GM23338 (cell line): Measurements from ENCODE around the gene TTC27. TPM values are rescaled to one million over a fixed set of nuclear protein-coding genes. Genes with fewer than 3 reads are reported as not detected.

Experiments
- ATAC-seq: fragments of 200-7000 bp; cut with Tn5 transposase; 3 replicates; pipeline ENCODE4 v1.9.1; 2020
- DNase-seq: peaks from one replicate; pipeline ENCODE4 v3.0.0-alpha.2; 2015; ENCODE audit warnings: low spot score
- H2AFZ ChIP-seq: fragments of 200-600 bp; sonication (generic); 2 replicates; pipeline ENCODE4 v1.8.0; 2016; ENCODE audit warnings: antibody characterized with exemption, mild to moderate bottlenecking, moderate library complexity
- H3F3A ChIP-seq: fragments of 200-600 bp; sonication (generic); replicated peaks from 2 replicates; pipeline ENCODE4 v1.8.0; 2017; ENCODE audit warnings: antibody characterized with exemption, mixed run types, low read depth
- H3K27ac ChIP-seq: fragments of 200-600 bp; sonication (generic); 2 replicates; pipeline ENCODE4 v1.6.1; 2016; ENCODE audit warnings: low read depth
- H3K27me3 ChIP-seq: fragments of 200-600 bp; sonication (generic); 2 replicates; pipeline ENCODE4 v1.8.0; 2016; ENCODE audit warnings: mild to moderate bottlenecking, mixed run types, moderate library complexity; ENCODE audit not compliant: insufficient read depth
- H3K36me3 ChIP-seq: fragments of 200-600 bp; sonication (generic); 2 replicates; pipeline ENCODE4 v1.8.0; 2016; ENCODE audit warnings: mild to moderate bottlenecking; ENCODE audit not compliant: insufficient read depth
- H3K4me1 ChIP-seq: fragments of 200-600 bp; sonication (generic); 2 replicates; pipeline ENCODE4 v1.8.0; 2016; ENCODE audit warnings: mild to moderate bottlenecking, moderate library complexity; ENCODE audit not compliant: insufficient read depth
- H3K4me2 ChIP-seq: fragments of 200-600 bp; sonication (generic); 2 replicates; pipeline ENCODE4 v1.7.1; 2017; ENCODE audit warnings: mixed run types
- H3K4me3 ChIP-seq: fragments of 200-600 bp; sonication (generic); 2 replicates; pipeline ENCODE4 v1.6.1; 2016; ENCODE audit warnings: mixed run types
- H3K79me2 ChIP-seq: fragments of 200-600 bp; sonication (generic); replicated peaks from 2 replicates; pipeline ENCODE4 v1.8.0; 2017; ENCODE audit warnings: mild to moderate bottlenecking; ENCODE audit not compliant: insufficient read depth
- H3K9me2 ChIP-seq: fragments of 200-600 bp; sonication (generic); 2 replicates; pipeline ENCODE4 v1.8.0; 2017; ENCODE audit not compliant: insufficient read depth
- H4K20me1 ChIP-seq: fragments of 200-600 bp; sonication (generic); replicated peaks from 2 replicates; pipeline ENCODE4 v1.8.0; 2017; ENCODE audit warnings: mild to moderate bottlenecking; ENCODE audit not compliant: insufficient read depth
- H3K27ac Mint-ChIP-seq: 2 replicates; pipeline ENCODE4 v1.8.0; 2020; ENCODE audit warnings: inconsistent platforms, mild to moderate bottlenecking, moderate library complexity, mixed read lengths
- H3K27me3 Mint-ChIP-seq: 3 replicates; pipeline ENCODE4 v1.8.0; 2022; ENCODE audit warnings: low read depth, mild to moderate bottlenecking, moderate library complexity, mixed read lengths, inconsistent platforms; ENCODE audit not compliant: insufficient read depth, poor library complexity
- H3K36me3 Mint-ChIP-seq: 3 replicates; pipeline ENCODE4 v1.8.0; 2021; ENCODE audit warnings: low read depth, mild to moderate bottlenecking, inconsistent platforms, moderate library complexity, mixed read lengths
- H3K4me1 Mint-ChIP-seq: 3 replicates; pipeline ENCODE4 v1.8.0; 2020; ENCODE audit warnings: mild to moderate bottlenecking, inconsistent platforms, mixed read lengths
- H3K4me3 Mint-ChIP-seq: 3 replicates; pipeline ENCODE4 v1.8.0; 2021; ENCODE audit warnings: moderate library complexity, mild to moderate bottlenecking, inconsistent platforms, mixed read lengths
- H3K9me3 Mint-ChIP-seq: 3 replicates; pipeline ENCODE4 v1.8.0; 2020; ENCODE audit warnings: moderate library complexity, mild to moderate bottlenecking, inconsistent platforms, mixed read lengths
- CREB1 ChIP-seq: fragments of 250-450 bp; sonication (Bioruptor Pico); IDR thresholded peaks from 2 replicates; pipeline ENCODE4 v1.5.0; 2020; ENCODE audit warnings: low read depth, mild to moderate bottlenecking, moderate library complexity
- CTCF ChIP-seq, 2 experiments: fragments of 200-600 bp in 1 of 2; sonication (generic) in 1 of 2; conservative IDR thresholded peaks; 2 replicates each; pipeline versions ENCODE4 v1.5.1 to v1.6.1; 2016 to 2017; ENCODE audit warnings: antibody characterized with exemption in 2 of 2, low read depth in 2 of 2, mild to moderate bottlenecking in 2 of 2, moderate library complexity in 1 of 2
- ETS1 ChIP-seq: IDR thresholded peaks from 2 replicates; pipeline ENCODE4 v1.6.1; 2016; ENCODE audit warnings: antibody characterized with exemption
- EZH2 ChIP-seq: fragments of 200-600 bp; sonication (generic); IDR thresholded peaks from one replicate; pipeline ENCODE4 v1.8.0; 2017; ENCODE audit warnings: antibody characterized with exemption, mild to moderate bottlenecking, low read depth; ENCODE audit not compliant: unreplicated experiment
- EZH2phosphoT487 ChIP-seq: fragments of 200-600 bp; sonication (generic); IDR thresholded peaks from one replicate; pipeline ENCODE4 v1.8.1; 2018; ENCODE audit warnings: antibody characterized with exemption; ENCODE audit not compliant: unreplicated experiment
- JUNB ChIP-seq: IDR thresholded peaks from one replicate; pipeline ENCODE4 v1.6.1; 2016; ENCODE audit warnings: antibody characterized with exemption; ENCODE audit not compliant: unreplicated experiment
- NANOG ChIP-seq: IDR thresholded peaks from 2 replicates; pipeline ENCODE4 v1.6.1; 2016; ENCODE audit warnings: antibody characterized with exemption, borderline replicate concordance
- POLR2AphosphoS5 ChIP-seq: IDR thresholded peaks from 2 replicates; pipeline ENCODE4 v1.6.1; 2016; ENCODE audit warnings: antibody characterized with exemption, low read depth
- REST ChIP-seq: IDR thresholded peaks from one replicate; pipeline ENCODE4 v1.6.1; 2018; ENCODE audit warnings: antibody characterized with exemption; ENCODE audit not compliant: unreplicated experiment
- STAT1 ChIP-seq: IDR thresholded peaks from one replicate; pipeline ENCODE4 v1.6.1; 2016; ENCODE audit warnings: antibody characterized with exemption; ENCODE audit not compliant: unreplicated experiment
- ZNF114 ChIP-seq: fragments of 250-450 bp; sonication (Bioruptor Pico); IDR thresholded peaks from 2 replicates; pipeline ENCODE4 v1.5.0; 2020; ENCODE audit warnings: mild to moderate bottlenecking, moderate library complexity
- ZNF331 ChIP-seq: fragments of 250-450 bp; sonication (Bioruptor Pico); IDR thresholded peaks from 2 replicates; pipeline ENCODE4 v1.5.0; 2020; ENCODE audit warnings: low read depth, mild to moderate bottlenecking, moderate library complexity
- ZNF462 ChIP-seq: fragments of 250-450 bp; sonication (Bioruptor Pico); IDR thresholded peaks from 2 replicates; pipeline ENCODE4 v1.5.0; 2020; ENCODE audit warnings: mild to moderate bottlenecking, moderate library complexity
- polyA plus RNA-seq: library from polyadenylated mRNA; unstranded; fragments of >200 nt; fragmentation: Nextera tagmentation; extraction: Ambion mirVana; gene quantifications from 2 replicates; pipeline ENCODE4 v1.2.1, GENCODE V29; 2016
- total RNA-seq: library from RNA; depleted of rRNA; stranded (reverse); fragments of >200 nt; shearing (Covaris generic); gene quantifications from 2 replicates; pipeline ENCODE4 v1.2.3, GENCODE V29; 2014

The TTC27 gene
- total and polyA plus RNA-seq, 2 experiments from 2014 or later: 11.8 to 41.3 TPM

- no peak for TF ChIP-seq NANOG
- no peak for TF ChIP-seq EZH2
- no peak for TF ChIP-seq REST
- TF ChIP-seq EZH2phosphoT487: no peak
- TF ChIP-seq CTCF (conservative IDR thresholded peaks at IDR 0.05; ENCODE audit: low read depth in 2 of 2): no peak
- TF ChIP-seq ETS1: no peak
- no peak for TF ChIP-seq JUNB
- no peak for TF ChIP-seq ZNF114 (CRISPR knock-in tag)
- no peak for TF ChIP-seq ZNF462
- TF ChIP-seq CREB1: no peak
- TF ChIP-seq STAT1: no peak
- no peak for TF ChIP-seq POLR2AphosphoS5
- TF ChIP-seq ZNF331 (CRISPR knock-in tag): no peak
- H3K4me1 ChIP-seq: no peaks in the 10 kb centered on the region
- no peak overlapping the region for H3K27ac Mint-ChIP-seq
These were observed 235.5 kb downstream of the TTC27 start for GRCh38 chr2:32863326-32863725.

More at GRCh38 chr2:32863326-32863725, 235.5 kb downstream of the TTC27 start:
- H2AFZ ChIP-seq: 0 out of 2 replicates have a peak overlapping the region, but pooled peaks have one; percentile 28
- no peak overlapping the region for H3K4me3 ChIP-seq
- peaks cover 3% of the 10 kb centered on the region; the same call in 2 of the 3 replicates for H3K9me3 Mint-ChIP-seq
- H3K36me3 Mint-ChIP-seq: peaks cover 2% of the 10 kb centered on the region; the same call in 2 of the 3 replicates
- no peak overlapping the region for H3K4me2 ChIP-seq
- ATAC-seq (no peak), DNase-seq (no peak)
- no peaks in the 10 kb centered on the region for H3K79me2 ChIP-seq
- no peaks in the 10 kb centered on the region for H3K27me3 ChIP-seq
- H4K20me1 ChIP-seq: no peaks in the 10 kb centered on the region
- H3K9me2 ChIP-seq: no peaks in the 10 kb centered on the region
- no peaks in the 10 kb centered on the region for H3K4me1 Mint-ChIP-seq
- no peaks in the 10 kb centered on the region for H3F3A ChIP-seq
- no peak overlapping the region for H3K27ac ChIP-seq
- no peak overlapping the region for H3K4me3 Mint-ChIP-seq
- no peaks in the 10 kb centered on the region for H3K36me3 ChIP-seq
- peaks cover 2% of the 10 kb centered on the region for H3K27me3 Mint-ChIP-seq
